Stimulated activated naive CD4-positive, alpha-beta T cell treated with Interleukin-2 at 50 U/mL for 16 hours (primary cell): ENCODE measurements around the gene IGSF22.

ENCODE experiments used
- DNase-seq: peaks from one replicate; lab custom pipeline; 2025; lab: John Stamatoyannopoulos, UW

IGSF22 gene

GRCh38 chr11:18726040-18726439 lies at the start of gene IGSF22:
Gene IGSF22, minus strand, starts transcription at chr11:18726188. Its CDS starts 1,952 bp downstream, at chr11:18724236.
- no peak for DNase-seq

DNA sequence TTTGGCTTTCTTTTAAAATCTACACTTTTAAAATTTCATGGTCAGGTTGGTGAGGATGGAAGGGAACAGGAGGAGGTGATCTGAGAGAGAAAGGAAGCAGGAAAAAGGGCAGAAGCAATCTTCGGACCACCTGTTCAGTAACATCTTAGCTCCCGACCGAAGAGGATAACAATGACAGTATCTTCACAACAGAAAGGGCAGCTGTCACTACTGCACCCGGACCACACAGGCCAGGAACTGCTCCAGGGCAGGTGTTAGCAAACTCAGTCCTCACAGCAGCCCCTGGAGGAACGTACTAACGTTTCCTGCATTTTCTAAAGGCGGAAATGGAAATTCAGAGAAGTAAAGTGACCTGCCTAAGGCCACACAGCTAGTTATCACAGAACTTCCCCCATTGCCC lies 48.8 kb upstream of the IGSF22 start:
- DNase-seq = no peak

DNA sequence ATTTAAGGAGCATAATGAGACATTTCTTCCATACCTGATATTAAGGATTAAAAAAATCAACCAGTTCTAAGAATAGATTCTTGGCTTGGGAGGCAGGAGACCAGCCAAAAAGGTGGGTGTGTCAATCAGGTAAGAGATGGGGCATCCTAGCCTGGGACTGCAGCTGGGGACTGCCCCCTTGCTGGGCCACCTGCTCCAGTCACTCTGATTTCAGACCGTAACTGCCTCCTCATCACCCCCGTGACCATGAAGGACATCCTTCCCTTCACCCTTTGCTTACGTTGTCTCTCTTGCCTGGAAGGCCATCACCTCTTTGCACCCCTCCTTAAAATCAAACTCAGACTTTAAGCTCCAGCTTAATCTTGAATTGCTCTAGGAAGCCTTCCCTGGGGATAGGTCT lies 47.7 kb upstream of the IGSF22 start:
- DNase-seq = no peak

DNA sequence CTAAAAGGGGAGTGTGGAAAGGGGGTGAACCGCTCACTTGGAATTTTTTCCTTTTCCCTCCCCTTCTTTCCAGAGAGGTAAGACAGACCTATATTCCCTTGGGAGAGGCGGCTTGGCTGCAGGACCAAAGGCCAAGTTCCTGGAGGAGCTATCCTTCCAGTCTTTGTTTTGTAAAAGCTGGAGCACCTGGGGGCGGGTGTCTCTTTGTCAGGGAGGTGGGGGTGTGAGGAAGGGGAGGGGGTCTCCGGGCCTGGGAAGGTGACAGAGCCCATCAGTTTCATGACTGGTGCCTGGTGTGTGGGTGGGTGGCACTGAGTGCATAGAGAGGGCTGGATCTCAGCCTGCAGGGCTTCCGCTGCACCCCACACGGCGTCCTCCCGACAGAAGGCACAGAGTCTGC lies 47.1 kb upstream of the IGSF22 start:
- no peak for DNase-seq

DNA sequence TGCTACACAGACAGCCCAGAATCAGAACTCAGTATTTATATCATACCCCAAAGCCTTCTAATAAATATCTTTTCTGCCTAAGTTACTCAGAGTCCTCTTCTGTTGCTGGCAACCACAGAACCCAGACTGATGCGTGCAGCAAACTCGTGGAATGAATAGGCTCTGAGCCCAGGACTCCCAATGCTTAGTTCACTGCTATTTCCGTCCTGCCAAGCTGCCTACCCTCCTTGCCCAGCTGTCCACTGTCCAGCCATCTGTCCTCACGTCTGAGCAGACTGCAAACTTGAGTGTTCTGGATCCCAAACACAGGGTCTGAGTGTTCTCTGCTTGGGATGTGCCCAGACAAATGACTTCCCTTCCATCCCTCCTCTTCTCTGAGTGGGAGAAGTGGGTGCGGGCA lies 46.2 kb upstream of the IGSF22 start:
- DNase-seq = no peak

DNA sequence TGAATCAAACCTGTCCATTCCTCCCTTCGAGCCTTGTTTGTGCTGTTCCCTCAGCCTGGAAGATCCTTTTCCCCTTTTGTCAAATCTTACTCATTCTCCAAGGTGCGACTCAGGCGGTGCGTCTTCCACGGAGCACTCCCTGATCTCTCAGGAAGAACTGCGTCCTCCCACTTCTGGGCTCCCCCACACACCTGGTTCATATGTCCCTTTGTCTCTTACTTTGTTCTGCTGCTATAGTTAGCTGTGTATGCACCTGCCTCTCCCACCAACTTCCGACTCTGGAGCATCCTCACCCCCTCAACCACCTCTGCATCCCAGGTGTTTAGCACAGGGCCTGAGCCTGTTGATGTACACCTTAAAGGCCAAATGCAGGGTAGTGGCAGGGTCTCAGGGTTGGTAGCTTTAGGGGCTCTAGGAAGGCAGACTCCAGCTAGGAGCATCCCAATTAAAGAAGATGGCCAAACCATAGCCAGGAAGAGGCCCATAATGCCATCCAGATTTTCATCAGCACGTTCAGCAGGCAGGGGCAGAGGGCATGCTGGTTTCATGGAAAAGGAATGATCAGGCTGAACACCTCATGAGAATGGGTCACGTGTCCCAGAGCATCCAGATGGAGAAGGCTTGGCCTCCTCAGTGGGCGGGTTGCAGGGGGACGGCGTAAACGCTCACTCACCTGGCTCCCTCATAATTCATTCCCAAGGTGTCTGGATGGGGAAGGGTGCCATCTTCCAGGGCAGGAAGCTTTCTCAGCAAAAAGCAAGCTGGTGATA lies 45.5 kb upstream of the IGSF22 start:
- no peak for DNase-seq

GRCh38 chr11:18770479-18771125 lies 44.6 kb upstream of the IGSF22 start:
- no peak for DNase-seq

GRCh38 chr11:18769802-18770456 lies 43.9 kb upstream of the IGSF22 start:
- no peak for DNase-seq

DNA sequence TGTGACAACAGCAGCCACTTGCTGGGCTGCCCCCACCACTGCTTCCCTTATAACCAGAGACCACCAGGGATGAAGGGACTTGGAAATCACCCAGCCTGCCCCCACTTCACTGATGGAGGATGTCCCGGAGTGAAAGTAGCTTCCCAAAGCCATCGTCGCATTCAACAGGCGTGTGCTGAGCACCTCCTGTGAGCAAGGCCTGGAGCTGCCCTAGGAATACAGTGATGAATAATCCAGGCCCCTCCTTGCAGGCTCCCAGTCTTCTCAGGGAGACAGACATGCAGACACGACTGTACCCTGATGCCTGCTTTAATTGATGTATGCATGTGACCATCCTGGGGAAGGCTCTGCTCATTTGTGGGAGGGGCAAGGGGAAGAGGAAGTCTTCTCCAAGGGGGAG lies 43.0 kb upstream of the IGSF22 start:
- DNase-seq = no peak

- DNase-seq = no peak
Observed at GRCh38 chr11:18768472-18768901, 42.5 kb upstream of the IGSF22 start.

- no peak for DNase-seq
Observed at GRCh38 chr11:18766015-18766414, 40.0 kb upstream of the IGSF22 start.

DNA sequence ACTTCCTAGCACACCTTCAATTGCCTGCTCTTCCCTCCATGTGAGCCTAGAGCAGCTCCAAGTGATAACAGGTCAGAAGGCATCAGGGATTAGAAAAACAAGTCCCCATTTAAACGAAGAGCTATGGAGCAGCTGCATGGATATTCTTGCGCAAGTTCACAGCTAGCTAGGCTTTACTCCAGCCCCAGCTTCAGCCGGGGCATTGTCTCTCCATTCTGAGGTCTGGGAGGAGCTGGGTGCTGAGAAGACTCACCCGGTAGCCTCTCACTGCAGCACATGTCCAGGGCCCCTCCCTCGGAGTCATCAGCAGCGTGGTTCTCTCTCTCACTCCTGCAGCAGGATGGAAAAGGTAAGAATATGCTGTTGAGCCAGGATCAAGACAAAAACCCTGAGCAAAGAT lies 39.6 kb upstream of the IGSF22 start:
- DNase-seq = no peak

DNA sequence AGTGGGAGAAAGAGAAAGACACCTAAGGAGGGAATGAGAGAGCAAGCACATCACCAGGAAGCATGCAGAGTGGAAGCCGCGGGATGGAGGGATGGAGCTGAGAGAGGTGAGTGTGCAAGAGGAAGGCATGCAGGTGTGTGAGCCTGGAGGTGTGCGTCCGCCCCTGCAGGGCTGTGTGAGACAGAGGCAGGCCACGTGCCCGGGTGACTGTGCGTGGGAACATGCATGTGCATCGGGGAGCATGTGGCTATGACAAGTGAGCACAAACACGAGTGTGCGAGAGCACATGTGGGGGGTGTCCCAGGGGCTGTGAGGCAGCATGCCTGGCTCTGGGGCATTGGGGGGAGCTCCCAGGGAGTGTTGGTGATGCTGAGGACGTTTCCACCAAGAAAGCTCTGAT lies 35.8 kb upstream of the IGSF22 start:
- DNase-seq = no peak

- DNase-seq = no peak
Observed at GRCh38 chr11:18761144-18761543, 35.2 kb upstream of the IGSF22 start.

GRCh38 chr11:18757811-18758210 lies 31.8 kb upstream of the IGSF22 start:
- no peak for DNase-seq

DNA sequence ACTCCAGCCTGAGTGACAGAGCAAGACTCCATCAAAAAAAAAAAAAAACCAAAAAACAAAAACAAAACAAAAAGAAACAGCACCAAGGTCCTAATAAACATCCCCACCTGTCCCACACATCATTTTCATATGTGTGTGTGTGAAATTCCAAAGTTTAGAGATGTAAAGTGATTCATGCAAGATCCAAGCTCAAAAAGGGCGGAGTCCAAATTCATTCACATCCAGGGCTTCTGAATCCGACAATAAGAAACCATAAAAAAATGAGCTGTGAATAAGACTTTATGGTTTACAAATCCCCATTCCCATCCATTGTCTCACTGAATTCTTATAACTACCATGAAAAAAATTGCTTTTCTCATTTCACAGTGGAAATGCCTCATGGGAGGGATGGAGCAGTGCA lies 30.9 kb upstream of the IGSF22 start:
- DNase-seq = no peak

DNA sequence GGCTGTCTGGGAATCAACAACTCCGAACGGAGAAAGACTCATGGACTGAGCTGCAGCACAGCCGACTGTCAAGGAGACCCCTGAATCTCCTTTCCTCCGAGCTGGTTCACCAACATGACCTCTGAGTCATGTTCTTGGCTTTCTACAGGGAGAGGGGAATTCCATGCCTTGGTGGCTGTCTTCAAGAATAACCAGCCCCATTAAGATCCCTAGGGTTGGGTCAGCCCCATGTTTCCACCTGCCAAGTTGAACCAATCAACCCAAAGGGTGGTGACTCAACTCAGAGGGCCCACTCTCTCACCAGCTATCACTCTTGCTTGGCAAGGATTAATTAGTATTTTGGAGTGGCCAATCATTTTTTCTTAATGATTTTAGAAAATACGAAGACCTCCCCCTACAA lies 28.3 kb upstream of the IGSF22 start:
- DNase-seq = no peak

- DNase-seq = no peak
Observed at GRCh38 chr11:18752502-18752901, 26.5 kb upstream of the IGSF22 start.

GRCh38 chr11:18750944-18751343 lies 25.0 kb upstream of the IGSF22 start:
- no peak for DNase-seq

DNA sequence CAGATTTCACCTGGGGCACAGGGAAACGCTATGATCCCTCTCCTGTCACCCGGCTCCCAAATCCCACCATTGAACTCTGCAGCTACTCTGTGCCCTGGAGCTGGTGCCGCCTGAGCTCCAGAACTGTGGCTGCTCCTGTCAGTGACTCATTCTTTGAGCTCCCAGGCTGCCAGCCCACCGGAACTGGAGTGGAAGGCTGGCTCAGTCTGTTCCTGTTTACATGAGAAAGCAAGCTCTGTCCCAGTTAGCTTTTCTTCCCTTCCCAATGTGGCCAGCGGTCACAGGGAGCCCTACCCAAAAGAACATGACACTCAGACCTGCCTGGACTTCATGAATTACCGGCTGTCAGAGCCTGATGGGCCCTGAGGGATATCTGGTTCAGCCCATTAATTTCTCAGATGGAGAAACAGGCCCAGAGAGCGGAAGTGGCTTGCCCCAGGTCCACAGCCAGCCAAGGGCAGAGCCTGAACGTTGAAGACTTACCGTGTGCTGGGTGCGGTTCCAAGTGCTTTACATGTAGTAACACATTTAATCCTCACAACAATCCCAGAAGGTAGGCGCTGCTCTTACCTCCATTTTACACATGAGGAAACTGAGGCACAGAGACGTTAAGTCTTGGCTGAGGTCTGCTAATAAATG lies 23.8 kb upstream of the IGSF22 start:
- DNase-seq = no peak

GRCh38 chr11:18748766-18749365 lies 22.9 kb upstream of the IGSF22 start:
- DNase-seq = peak; percentile 31

- DNase-seq = no peak
Observed at GRCh38 chr11:18745251-18745650, 19.3 kb upstream of the IGSF22 start.
